ENCODE results near the gene RBM7.

RBM7 gene

DNA sequence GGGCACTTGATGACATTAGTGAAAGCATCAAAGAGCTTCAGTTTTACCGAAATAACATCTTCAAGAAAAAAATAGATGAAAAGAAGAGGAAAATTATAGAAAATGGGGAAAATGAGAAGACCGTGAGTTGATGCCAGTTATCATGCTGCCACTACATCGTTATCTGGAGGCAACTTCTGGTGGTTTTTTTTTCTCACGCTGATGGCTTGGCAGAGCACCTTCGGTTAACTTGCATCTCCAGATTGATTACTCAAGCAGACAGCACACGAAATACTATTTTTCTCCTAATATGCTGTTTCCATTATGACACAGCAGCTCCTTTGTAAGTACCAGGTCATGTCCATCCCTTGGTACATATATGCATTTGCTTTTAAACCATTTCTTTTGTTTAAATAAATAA, 49.4 kb downstream of the RBM7 start:
- no peak for DNase-seq

DNA sequence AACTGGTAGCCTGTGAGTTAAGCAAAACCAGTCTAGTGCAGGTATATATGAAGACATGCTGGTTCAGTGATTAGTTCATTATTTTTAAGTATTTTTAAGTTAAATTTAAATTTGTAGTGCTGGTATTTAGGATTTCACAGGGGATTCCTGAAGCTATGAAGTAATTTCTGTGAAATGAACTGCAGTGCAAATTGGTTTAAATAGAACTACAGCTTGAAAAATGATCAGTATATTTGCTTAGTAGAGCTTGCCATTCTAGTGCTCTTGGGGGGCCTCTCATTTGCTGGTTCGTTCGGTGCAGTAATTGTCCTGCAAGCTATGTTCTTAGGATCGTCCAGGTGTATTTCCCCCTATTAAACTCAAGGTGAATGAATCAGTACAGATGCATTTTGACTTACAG, 51.9 kb downstream of the RBM7 start:
- no peak for DNase-seq
